ENCODE data around the gene NGDN. TPM values are rescaled to one million over a fixed set of nuclear protein-coding genes. Genes with fewer than 3 reads are reported as not detected.

Gene NGDN
- total RNA-seq, 1 donor from 2014 or later: 67.4 TPM

- DNase-seq (ENCODE audit: low read depth) (no peak), FAIRE-seq (peak; percentile 84)
- H3K4me3 ChIP-seq (ENCODE audit: low read depth, low read length): no peak overlapping the region
- H3K27me3 ChIP-seq (ENCODE audit: control insufficient read depth, insufficient read depth, low read length): peaks cover 2% of the 10 kb centered on the region
- no peaks in the 10 kb centered on the region for H3K36me3 ChIP-seq (ENCODE audit: control insufficient read depth, insufficient read depth, low read length)
- TF ChIP-seq CTCF (IDR thresholded peaks at IDR 0.05; ENCODE audit: insufficient read depth, low read length, severe bottlenecking): no peak
Measured at GRCh38 chr14:23428686-23429495, 40.6 kb upstream of the NGDN start.

- Histone ChIP-seq H3K27me3 (ENCODE audit: control insufficient read depth, insufficient read depth, low read length) (peaks cover 2% of the 10 kb centered on the region), H3K36me3 (ENCODE audit: control insufficient read depth, insufficient read depth, low read length) (no peaks in the 10 kb centered on the region), H3K4me3 (ENCODE audit: low read depth, low read length) (no peak overlapping the region)
- TF ChIP-seq CTCF (IDR thresholded peaks at IDR 0.05; ENCODE audit: insufficient read depth, low read length, severe bottlenecking): no peak
- no peak for FAIRE-seq
- DNase-seq (ENCODE audit: low read depth): no peak
Measured at GRCh38 chr14:23430016-23430722, 39.3 kb upstream of the NGDN start.

GRCh38 chr14:23430723-23431085, 38.8 kb upstream of the NGDN start:
- H3K4me3 ChIP-seq (ENCODE audit: low read depth, low read length): no peak overlapping the region
- FAIRE-seq: no peak
- no peaks in the 10 kb centered on the region for H3K36me3 ChIP-seq (ENCODE audit: control insufficient read depth, insufficient read depth, low read length)
- peaks cover 2% of the 10 kb centered on the region for H3K27me3 ChIP-seq (ENCODE audit: control insufficient read depth, insufficient read depth, low read length)
- DNase-seq (ENCODE audit: low read depth): no peak
- no peak for TF ChIP-seq CTCF (IDR thresholded peaks at IDR 0.05; ENCODE audit: insufficient read depth, low read length, severe bottlenecking)

GRCh38 chr14:23431486-23431885, 38.0 kb upstream of the NGDN start:
- no peak for FAIRE-seq
- peaks cover 2% of the 10 kb centered on the region for H3K27me3 ChIP-seq (ENCODE audit: control insufficient read depth, insufficient read depth, low read length)
- no peak overlapping the region for H3K4me3 ChIP-seq (ENCODE audit: low read depth, low read length)

GRCh38 chr14:23432102-23432925, 37.2 kb upstream of the NGDN start:
- DNase-seq (ENCODE audit: low read depth): no peak
- Histone ChIP-seq H3K4me3 (ENCODE audit: low read depth, low read length) (no peak overlapping the region), H3K36me3 (ENCODE audit: control insufficient read depth, insufficient read depth, low read length) (no peaks in the 10 kb centered on the region), H3K27me3 (ENCODE audit: control insufficient read depth, insufficient read depth, low read length) (peaks cover 2% of the 10 kb centered on the region)
- FAIRE-seq: no peak
- TF ChIP-seq CTCF (IDR thresholded peaks at IDR 0.05; ENCODE audit: insufficient read depth, low read length, severe bottlenecking): no peak

More at GRCh38 chr14:23431486-23431885, 38.0 kb upstream of the NGDN start:
- DNase-seq (ENCODE audit: low read depth): no peak
- TF ChIP-seq CTCF (IDR thresholded peaks at IDR 0.05; ENCODE audit: insufficient read depth, low read length, severe bottlenecking): no peak
- no peaks in the 10 kb centered on the region for H3K36me3 ChIP-seq (ENCODE audit: control insufficient read depth, insufficient read depth, low read length)

All from bronchial epithelial cell (primary cell).